ENCODE results near the gene TRPT1. TPM values are rescaled to one million over a fixed set of nuclear protein-coding genes. Genes with fewer than 3 reads are reported as not detected.
A peak's percentile ranks its signal among the peaks of the same experiment; 100 is the strongest.

Gene TRPT1
- total and polyA plus RNA-seq, 9 of the 15 experiments (the other 6 are each of a cell fraction or from before 2014, with no cell fraction given), result 4.6 to 41.7 (median 23.1) TPM

DNA sequence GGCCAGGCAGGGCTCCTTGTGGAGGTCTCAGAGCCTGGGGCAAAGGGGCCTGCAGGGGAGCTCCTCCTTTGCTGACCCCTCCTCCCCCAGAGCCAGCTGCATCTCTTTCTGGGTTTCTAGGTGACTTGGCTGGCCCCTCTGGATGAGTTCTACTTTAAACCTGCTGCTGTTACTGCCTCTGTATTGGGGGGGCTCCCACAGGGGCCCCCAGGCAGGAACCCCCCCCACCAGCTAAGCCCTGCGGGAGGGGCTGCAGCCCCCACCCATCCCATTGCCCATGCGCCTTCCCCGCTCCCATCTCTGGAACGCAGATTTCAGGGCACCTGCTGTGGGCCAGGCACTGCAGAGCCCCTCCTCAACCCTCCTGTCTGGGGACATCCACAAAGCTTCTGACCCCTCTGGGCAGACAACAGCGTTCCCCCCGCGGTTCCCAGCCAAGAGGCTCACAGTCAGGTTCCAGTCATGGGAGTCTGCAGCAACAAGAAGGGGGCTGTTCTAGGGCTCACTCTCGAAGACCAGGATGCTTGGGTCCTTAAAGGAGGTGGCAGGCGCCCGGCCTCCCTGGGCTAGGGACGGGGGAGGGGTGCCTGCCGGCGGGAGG lies 24.5 kb upstream of the TRPT1 start (continued):
- TF ChIP-seq NFE2L1 (tag; IDR thresholded peaks at IDR 0.05; ENCODE audit: borderline replicate concordance, low read depth), result no peak
- TF ChIP-seq BRF1 (IDR thresholded peaks at IDR 0.05; ENCODE audit: borderline replicate concordance, extremely low read depth, insufficient read length), result no peak

DNA sequence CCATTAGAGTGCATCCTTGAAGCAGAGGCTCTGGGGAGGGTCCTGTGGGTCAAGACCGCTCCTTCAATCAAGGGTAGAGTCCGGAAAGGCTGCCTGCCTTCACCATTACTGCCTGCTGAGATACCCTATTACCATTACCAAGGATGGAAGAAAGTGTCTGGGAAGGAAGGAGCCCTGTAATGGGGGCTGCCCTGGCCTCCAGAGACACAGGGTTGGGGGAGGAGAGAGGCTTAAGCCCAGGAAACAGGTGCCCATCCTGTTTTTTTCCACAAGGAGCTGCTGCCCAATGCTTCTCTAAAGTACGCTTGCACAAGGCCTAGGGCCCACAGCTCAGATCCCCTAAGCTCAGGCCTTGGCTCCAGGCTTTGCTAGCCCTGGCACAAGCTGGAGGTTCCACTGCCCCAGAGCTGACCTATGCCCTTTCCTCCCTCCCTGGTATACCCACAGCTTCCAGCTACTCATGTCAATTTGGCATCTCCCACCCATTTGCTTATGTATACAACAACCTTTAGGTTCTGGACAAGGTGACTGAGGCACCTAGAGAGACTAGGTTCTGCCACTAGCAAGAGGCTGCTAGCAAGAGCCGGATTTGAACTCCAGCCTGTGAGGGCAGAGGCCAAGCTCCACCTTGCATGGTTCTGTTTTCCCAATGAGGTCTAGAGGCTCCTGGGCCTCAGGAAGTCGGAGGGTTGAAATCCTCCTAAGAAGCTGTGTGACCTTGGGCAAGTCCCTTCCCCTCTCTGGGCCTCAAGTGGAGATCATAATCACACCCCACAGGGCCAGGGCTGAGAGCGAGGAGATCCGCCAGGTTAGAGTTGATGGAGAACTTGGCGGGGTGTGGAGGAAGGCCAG lies 23.8 kb upstream of the TRPT1 start:
- H3K9me1 ChIP-seq (ENCODE audit: control insufficient read depth, insufficient read depth, low read length), result no peaks in the 10 kb centered on the region
- peaks cover 43% of the 10 kb centered on the region for H3K79me2 ChIP-seq (ENCODE audit: control insufficient read depth, insufficient read depth, low read length)
- ChIA-PET POLR2A (interaction anchor here (0.5 to 7.8 kb wide), 7 partner anchors 8 to 613 kb away, joined by 3 to 58 read pairs (median 3); partner anchors contain the start of gene FERMT3), CTCF (ENCODE audit: low intra/inter-chr PET ratio) (no interaction called here)
- H3K27me3 ChIP-seq (ENCODE audit: control insufficient read depth in 2 of 2, insufficient read depth in 2 of 2, low read length in 2 of 2), result no peaks in the 10 kb centered on the region
- DNase-seq (ENCODE audit: extremely low read depth in 1 of 4, low spot score in 3 of 4), result peak in 1 of 4 experiments; percentile 32
- BruUV-seq (replicated peaks), result no TSS peak
- ATAC-seq, result no peak
- H3K9ac ChIP-seq (ENCODE audit: insufficient read depth in 1 of 2, low read depth in 2 of 2, low read length in 2 of 2), result peak overlapping the region in 1 of 2 experiments; percentile 95; a peak in 2 of 4 replicates
- H3K27ac ChIP-seq (ENCODE audit: extremely low read depth, low read depth, low read length), result no peak overlapping the region; the same call in 2 of the 3 replicates
- H3K4me2 ChIP-seq (ENCODE audit: insufficient read depth, low read length), result no peak overlapping the region
- 51% methylated on average over 6 of the region's 8 CpGs for whole genome bisulfite sequencing (ENCODE audit: insufficient coverage, low coverage, missing lambda C conversion rate)
- no peak overlapping the region for H2AFZ ChIP-seq (ENCODE audit: low read depth, low read length)
- peaks cover 7% of the 10 kb centered on the region for H4K20me1 ChIP-seq (replicated peaks; ENCODE audit: control insufficient read depth, insufficient read depth, low read length)
- peak; percentile 19 for FAIRE-seq
- in situ Hi-C loops (cut with MboI) (no loop called here), intact Hi-C loops (cut with micrococcal nuclease) (loop anchor here (10.0 kb wide), 1 partner anchor 55 kb away; the partner anchor contains the start of genes CATSPERZ and ESRRA)
- no peaks in the 10 kb centered on the region for H3K9me3 ChIP-seq (replicated peaks; ENCODE audit: control insufficient read depth, insufficient read depth, low read depth, low read length)
- H3K4me1 ChIP-seq (replicated peaks in 1 of 2; ENCODE audit: control insufficient read depth in 2 of 2, insufficient read depth in 2 of 2, low read length in 2 of 2), result peaks cover 30 to 89% of the 10 kb centered on the region in 2 experiments
- peaks cover 32% of the 10 kb centered on the region; the same call in 1 of the 3 replicates for H3K36me3 ChIP-seq (ENCODE audit: control insufficient read depth, insufficient read depth, low read length)
- H3K4me3 ChIP-seq, result no peak overlapping the region
- TF ChIP-seq DPF2 (IDR thresholded peaks at IDR 0.05) (peak; percentile 13; the same call in 1 of the 2 replicates), CBX3 (IDR thresholded peaks at IDR 0.05; ENCODE audit: borderline replicate concordance in 1 of 2, low read length in 2 of 2) (peak in 1 of 2 experiments; percentile 62; a peak in 1 of 3 replicates), ESRRA (IDR thresholded peaks at IDR 0.05; ENCODE audit: borderline replicate concordance, low read depth) (peak; percentile 36; the same call in 1 of the 2 replicates), CHD1 (IDR thresholded peaks at IDR 0.05; ENCODE audit: low read length) (no peak), RBM25 (IDR thresholded peaks at IDR 0.05; ENCODE audit: low read depth, low read length, severe bottlenecking) (peak; percentile 99), RFX7 (CRISPR knock-in tag; IDR thresholded peaks at IDR 0.05) (no peak), CHD4 (IDR thresholded peaks at IDR 0.05; ENCODE audit: insufficient read depth, insufficient replicate concordance, low read depth, low read length, poor library complexity, severe bottlenecking) (no peak), RCOR1 (IDR thresholded peaks at IDR 0.05; ENCODE audit: borderline replicate concordance in 1 of 2, low read depth in 2 of 2, low read length in 2 of 2) (peak; percentile 70 to 95), ZNF274 (IDR thresholded peaks at IDR 0.05; ENCODE audit: borderline replicate concordance, low read depth, low read length) (no peak), BCOR (IDR thresholded peaks at IDR 0.05) (peak; percentile 99), SMARCA5 (IDR thresholded peaks at IDR 0.05) (peak; percentile 94), NFE2L1 (tag; IDR thresholded peaks at IDR 0.05; ENCODE audit: borderline replicate concordance, low read depth) (no peak), HDAC1 (IDR thresholded peaks at IDR 0.05) (peak; percentile 37 to 74; a peak in 2 of 4 replicates), ARNT (IDR thresholded peaks at IDR 0.05) (0 out of 4 replicates have a peak, but pooled peaks of 1 of the 2 experiments have one; percentile 44), ZFP36 (IDR thresholded peaks at IDR 0.05; ENCODE audit: low read depth, low read length, partially characterized antibody) (peak; percentile 97)
